Esophagus mucosa (tissue), 1 donor: ENCODE measurements around the gene DNAJA3. TPM values are rescaled to one million over a fixed set of nuclear protein-coding genes. Genes with fewer than 3 reads are reported as not detected.
A peak's percentile ranks its signal among the peaks of the same experiment; 100 is the strongest.

ENCODE experiments used
- ATAC-seq: fragments of 200-7000 bp; cut with Tn5 transposase; one replicate; pipeline ENCODE4 v1.9.1; 2020
- total RNA-seq: library from RNA; stranded (reverse); gene quantifications from one replicate; pipeline ENCODE4 v1.2.4, GENCODE V29; 2023
- donor health status: DM: yes; HTN: yes; CAD: no.

DNAJA3 gene
- total RNA-seq, 1 donor from 2014 or later, result 40.2 TPM

DNA sequence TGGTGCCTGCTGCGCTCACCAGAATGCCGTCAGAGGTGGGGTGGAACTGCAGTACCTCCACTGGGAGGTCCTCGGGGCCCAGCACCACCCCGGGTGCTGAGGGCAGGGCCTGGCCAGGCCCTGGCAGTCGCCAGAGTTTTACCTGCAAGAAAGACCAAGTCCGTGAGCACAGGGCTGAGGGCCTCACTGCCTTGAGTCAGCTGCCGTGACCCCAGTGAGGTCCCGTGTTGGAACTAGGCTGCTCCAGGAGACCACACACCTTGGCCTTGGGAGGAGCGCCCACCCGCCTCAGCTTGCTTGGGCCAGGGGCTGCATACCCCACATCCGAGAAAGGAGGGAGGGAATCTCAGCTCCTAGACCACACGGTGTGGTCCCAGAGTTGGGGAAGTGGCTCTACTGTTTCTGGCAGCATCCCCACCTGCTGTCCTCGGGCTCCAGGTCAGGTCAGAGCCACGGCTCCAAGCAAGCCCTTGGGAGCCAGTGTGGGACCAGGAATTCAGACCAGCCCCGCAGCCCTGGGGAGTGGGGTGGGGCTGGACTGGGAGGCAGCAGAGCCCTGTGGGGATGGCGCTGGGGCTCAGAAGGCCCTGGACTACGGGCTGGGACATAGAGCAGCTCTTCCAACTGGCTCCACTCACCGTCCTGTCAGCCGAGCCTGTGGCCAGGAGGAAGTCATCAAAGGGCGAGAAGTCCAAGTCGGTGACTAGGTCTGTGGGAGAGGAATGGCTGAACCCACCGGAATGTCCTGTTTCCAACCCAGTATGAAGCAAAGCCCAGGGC, 17.9 kb upstream of the DNAJA3 start:
- no peak for ATAC-seq

DNA sequence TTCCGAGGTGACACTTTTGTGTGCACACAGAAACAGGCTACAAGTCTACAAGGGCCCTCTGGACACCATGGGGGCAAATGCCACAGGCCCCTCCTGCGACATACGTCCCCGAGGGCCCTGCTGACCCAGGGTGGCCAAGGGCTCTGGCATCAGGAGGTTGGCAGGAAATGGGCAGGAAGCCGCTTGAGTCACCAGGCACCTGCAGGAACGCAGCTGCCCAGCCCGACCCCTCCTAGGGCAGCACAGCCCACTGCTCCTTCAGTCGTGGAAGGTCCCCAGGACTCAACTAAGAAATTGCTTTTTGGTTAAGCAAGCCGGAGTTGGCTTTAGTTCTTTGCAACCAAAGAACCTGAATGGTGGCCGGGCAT, 17.4 kb upstream of the DNAJA3 start:
- no peak for ATAC-seq

DNA sequence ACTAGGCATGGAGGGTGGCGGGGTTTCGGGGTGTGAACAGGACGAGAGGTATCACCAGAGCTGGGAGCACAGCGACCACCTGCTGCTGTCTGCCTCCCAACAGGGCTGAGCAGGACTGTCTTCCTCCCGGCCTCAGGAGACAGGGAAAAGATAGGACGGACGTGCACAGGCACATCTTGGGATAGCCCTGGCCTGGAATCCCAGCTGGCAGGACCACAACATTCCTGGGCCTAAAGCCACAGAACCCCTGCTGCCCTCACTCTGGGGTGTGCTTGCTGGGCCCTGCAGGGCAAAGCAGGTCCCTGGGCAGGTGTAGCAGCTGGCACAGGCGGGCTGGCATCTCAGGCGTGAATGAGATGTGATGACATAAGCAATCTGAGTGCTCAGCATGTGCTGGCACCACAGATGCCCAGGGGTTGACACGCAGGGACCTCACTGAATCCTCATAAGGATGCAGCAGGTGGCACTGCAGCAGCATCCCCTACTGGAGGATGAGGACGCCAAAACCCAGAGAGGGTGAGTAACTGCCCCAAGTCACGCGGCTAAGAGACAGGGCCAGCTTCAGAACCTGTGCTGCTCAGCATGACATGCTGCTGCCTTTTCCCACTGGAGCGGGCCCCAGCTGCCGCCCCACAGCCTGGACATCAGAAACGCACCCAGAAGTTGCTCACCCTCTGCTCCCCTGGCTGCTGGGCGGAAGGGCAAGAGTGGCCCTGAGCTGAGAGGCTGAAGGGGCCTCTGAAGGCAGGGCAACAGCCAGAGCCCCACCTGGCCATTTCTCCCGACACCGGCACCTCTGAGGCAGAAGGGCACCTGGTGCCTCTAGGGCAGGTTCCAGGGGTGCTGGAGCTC, 16.4 kb upstream of the DNAJA3 start:
- peak; percentile 69 for ATAC-seq

DNA sequence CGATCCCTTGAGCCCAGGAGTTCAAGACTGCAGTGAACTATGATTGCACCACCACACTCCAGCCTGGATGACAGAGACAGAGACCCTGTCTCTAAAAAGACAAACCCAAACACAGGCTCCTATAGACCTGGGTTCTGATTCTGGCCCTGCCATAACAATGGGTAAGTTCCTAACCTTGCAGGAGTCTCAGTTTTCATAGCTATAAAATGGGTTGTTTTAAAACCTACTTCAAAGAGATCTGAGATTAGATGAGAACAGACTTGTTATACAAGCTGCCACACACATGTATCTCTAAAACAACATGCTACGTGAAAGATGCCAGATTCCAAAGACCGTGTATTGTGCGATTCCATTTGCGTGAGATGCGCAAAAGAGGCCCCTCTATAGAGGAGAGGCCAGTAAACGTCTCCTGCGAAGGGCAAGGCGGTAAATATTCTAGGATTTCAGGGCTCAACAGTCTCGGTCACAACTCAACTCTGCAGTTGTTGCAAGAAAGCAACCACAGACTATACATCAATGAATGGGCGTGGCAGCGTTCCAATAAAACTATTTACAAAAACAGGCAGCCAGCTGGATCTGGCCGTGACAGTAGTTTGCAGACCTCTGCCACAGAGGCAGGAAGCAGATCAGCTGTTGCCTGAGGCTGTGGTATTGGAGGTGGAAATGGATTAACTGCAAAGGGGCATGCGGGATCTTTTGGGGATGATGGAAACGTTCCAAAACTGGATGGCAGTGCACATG, 15.2 kb upstream of the DNAJA3 start:
- no peak for ATAC-seq

DNA sequence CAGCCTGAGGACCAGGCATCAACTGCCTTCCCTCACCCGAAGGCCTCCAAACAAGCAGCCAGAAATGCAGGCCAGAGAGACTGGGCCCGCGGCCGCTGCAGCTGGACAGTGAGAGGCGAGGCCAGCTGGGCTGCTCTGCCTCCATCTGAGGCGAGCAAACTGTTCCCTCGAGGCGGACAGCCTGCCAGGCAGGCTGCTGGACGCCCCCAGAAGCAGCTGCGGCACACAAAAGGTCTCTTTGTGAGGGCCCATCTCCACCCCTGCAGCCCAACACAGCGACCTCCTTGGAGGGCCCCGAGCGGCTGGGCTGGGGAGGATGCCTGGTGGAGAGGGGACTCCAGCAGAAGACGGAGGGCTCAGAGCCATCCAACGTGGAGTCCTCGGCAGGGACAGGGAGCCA, 14.0 kb upstream of the DNAJA3 start:
- no peak for ATAC-seq

DNA sequence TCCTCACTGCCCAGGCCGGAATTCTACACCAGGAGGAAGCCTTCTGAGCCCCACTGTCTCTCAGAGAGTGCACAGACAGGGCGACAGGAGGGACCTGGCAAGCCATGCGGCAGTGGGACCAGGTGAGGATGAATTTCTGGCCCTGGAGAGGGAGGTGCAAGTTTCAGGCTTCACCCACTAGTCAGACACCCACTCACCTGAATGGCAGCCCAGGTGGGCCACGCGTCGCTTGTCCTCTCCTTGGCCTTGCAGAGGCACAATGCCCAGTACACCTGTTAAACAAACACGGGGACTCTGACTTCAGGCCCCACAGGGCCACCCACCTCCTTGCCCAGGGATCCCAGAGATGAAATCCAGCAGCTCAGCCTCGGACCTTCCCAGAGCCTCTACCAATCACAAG, 13.5 kb upstream of the DNAJA3 start:
- ATAC-seq, result no peak

DNA sequence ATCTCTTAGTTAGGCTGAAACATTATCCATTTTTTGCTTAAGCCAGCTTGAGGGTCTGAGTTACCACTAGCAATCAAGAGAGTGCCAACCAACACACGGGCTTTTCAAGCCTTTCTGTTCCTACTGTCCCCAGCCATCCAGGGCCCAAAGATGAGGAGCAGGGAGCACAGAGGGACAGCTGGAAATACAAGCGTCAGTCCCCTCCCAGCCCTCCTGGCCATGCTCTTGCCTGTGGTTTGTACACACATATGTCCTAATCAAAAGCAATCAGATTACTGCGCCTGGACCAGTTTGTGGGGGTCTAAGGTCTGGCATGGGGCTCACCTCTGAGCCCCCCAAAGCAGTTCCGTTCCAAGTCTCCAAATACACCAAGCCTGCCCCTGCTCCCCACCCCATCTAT, 12.8 kb upstream of the DNAJA3 start:
- no peak for ATAC-seq

DNA sequence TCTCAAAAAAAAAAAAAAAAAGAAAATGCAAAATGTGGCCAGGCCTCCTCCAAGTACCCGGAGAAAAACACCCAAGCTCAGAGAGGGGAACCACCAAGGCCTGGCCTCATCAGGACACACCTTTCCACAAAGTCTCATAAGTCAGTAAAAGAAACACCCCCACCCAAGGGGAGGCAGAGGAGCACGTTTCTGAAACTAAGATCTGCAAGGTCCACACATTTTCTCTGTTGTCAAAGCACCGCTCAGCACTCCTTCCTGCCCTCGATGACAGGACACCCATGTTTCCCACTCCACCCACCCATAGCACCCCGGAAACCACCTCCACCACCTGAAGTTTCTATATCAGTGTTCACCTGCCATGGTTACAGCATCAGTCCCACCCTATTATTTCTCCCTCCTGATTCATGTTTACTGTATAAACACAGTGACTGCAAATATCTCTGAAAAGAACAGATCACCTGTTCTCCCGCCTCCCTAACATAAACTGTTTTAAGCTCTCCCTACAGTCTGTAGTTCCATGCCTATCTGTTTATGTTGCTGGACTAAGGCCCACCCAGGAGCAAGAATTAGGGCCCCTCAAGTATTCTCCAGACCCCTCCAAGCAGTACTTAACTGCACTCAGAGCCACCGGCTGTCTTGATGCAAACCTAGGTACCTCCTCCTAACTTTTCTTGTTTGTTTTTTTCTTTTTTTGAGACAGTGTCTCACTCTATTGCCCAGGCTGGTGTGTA, 11.3 kb upstream of the DNAJA3 start:
- ATAC-seq, result no peak

DNA sequence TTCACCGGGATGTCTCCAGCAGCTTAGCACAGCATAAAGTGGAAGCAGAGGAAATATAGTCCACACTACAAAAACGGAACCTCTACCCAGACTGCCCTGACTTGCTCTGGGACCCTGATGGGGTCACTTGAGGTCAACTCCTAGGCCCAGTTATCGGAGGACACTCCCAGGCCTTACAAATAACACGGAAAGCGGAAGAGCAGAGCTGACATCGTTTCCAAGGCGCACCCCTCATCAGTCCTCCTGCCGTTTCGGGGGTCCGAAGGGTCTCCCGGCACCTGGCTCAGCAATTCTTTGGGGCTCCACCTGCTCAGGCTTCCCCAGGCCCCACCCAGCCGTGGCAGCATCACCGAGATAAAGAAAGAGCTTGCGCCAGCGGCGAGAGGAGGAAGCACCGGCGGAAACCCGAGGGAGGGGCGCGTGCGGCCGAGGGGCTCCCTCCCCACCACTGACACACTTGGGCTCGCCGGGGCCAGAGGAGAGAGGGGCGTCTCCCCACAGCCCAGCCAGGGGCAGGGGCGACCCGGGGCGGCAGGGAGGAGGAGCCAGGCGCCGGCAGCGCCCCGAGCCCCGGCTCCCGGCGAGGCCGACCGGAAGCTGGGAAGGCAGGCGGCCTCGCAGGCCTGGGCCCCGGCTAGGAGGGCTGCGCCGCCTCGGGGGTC, 10.0 kb upstream of the DNAJA3 start:
- ATAC-seq, result peak; percentile 25

DNA sequence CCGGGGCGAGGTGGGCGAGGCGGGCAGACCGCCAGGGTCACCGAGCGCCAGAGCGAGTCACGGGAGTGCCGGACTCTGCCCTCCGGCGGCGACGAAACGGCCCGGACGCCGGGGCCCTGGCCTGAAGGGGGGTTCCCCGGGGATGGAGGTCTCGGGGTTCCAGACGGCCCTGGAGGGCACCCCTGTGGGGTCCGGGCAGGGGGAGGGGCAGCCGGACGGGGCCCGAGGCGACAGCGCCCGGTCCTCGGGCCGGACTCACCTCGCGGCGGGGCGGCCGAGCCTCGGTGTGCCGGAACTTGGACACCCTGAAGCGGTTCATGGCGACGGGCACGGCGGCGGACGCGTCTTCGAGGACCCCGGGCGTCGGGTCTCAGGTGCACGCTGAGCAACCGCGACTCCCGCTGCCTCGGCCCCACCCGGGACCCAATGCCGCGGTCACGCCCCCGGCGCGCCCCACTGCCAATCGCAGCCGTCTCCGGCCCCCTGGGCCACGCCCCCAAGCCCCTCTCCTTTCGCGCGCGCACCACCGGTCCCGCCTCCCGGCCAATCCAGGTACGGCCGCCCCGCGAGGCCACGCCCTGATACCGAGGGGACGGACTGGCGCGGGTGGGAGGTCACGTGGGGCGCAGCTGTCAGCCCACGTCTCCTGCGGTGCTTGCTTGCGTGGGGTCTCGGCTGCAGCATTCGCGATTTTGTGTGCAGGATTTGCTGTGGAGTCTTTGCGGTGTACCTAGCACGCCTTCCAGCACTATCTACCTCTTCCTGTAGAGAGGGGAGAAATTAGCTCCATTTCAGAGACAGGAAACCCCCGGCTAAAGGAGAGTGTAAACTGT, 9.3 kb upstream of the DNAJA3 start, which contains the start of gene CORO7:
Gene CORO7 (minus strand): TSS at position 397 of the 833 bp plus-strand sequence. CDS start 78 bp downstream, at position 319.
- peak; percentile 95 for ATAC-seq

DNA sequence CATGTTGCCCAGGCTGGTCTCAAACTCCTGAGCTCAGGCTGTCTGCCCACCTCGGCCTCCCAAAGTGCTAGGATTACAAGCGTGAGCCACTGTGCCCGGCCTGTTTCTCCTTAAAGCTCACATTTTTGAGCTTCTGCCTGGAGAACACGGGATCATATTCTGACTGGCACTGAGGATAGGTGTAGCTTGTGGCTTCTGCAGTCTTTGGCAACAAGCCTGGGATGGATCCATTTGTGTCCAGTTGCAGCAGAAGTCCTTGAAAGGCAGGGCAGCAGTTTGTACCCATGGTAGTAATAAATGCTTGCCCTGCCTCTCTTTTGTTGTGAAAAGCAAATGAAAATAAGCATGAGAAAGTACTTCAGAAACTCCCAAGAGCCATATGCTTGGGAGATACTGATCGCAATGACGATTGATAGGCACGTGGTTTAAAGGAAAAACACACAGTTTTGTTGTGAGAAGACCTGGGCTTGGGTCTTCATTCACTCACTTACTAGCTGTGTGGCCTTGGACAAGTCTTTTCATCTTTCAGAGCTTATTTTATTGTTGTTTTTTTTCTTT, 6.2 kb upstream of the DNAJA3 start:
- ATAC-seq, result no peak

DNA sequence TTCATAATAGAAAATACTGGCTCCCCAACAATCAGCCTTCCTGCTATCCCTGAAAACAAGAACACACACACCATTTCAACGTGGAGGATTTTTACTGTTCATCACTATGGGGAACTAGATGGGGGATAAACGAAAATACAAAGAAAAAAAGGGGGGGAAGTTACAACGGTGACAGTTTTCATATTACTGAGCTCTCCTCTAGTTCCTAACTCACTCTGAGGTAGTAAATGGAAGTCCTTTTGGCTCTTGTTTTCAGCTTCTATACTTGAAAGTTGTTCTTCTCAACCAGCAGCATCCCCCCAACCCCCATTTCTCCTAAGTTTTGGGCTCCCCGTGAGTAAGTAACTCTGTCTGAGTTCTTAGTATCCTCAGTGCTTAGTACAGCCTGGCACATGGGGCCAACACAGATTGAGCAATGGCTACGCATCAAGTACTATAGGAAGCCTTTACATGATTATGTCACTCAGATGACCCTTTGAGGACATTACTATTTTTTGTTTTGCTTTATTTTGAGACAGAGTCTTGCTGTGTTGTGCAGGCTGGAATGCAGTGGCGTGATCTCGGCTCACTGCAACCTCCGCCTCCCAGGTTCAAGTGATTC, 5.1 kb upstream of the DNAJA3 start:
- no peak for ATAC-seq

DNA sequence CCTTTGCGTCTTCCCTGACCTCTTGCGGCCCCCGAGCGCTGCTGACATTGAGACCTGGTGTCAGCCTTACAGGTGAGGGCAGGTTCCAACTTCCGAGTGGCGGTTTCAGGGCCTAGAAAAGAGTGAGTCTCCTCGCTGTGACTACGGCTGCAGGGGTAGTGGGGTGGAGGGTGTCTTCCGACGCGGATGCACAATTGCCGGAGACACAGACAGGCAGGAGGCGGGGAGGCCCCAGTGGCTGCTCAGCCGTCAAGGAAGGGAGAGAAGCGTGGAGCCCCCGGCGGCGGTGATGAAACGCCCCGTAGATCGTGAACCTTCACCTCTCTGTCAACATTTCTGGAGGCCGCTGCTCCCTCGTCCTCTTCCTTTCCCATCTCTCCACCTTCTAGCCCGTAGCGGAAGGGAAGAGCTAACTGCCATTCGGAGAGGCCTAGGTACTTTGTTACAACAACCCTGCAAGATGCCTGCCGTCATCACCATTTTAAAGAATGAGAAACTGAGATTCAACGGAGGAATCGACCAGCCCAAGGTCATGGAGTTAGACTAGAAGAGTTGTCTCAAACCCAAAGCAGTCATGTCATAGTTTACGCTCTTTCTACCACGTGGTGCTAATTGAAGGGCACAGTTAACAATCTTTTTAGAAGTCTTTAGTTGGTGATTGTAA, 485 bp downstream of the DNAJA3 start:
- peak; percentile 33 for ATAC-seq

DNA sequence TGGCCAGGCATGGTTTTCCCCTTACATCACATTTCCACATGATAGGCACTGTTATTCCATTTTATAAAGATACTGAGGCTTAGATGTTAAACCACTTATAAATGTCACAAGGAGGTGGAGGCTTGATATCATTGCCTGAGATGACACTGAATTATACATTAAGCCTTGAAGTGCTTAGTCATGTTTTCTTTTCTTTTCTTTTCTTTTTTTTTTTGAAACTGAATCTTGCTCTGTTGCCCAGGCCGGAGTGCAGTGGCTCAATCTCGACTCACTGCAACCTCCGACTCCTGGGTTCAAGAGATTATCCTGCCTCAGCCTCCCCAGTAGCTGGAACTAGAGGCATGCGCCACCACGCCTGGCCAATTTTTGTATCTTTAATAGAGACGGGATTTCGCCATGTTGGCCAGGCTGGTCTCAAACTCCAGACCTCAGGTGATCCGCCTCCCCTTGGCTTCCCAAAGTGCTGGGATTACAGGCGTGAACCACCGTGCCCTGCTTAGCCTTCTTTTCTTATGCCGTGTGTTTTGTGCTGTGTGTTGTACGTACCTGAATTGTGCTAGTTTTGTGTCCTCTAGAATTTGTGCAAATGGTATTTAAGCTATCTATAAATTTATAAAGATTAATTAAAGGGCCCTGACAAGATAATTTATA, 1.2 kb downstream of the DNAJA3 start:
- ATAC-seq, result no peak

DNA sequence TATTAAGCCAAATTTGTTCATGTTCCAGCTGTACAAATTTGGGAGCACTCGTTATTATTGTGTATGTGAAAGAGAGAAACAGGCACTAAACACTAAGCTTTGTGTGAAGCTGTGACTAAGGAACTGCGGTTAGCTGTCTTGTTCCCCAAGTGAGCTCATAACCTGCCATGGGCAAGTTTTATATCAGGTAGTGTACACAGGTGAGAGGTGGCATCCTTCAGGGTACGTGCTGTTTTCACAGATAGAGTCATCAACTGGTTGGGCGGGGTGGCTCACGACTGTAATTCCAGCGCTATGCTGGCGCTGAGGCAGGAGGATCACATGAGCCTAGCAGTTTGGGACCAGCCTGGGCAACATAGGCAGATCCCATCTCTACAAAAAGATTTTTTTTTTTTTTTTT, 2.8 kb downstream of the DNAJA3 start:
- ATAC-seq, result peak; percentile 85

DNA sequence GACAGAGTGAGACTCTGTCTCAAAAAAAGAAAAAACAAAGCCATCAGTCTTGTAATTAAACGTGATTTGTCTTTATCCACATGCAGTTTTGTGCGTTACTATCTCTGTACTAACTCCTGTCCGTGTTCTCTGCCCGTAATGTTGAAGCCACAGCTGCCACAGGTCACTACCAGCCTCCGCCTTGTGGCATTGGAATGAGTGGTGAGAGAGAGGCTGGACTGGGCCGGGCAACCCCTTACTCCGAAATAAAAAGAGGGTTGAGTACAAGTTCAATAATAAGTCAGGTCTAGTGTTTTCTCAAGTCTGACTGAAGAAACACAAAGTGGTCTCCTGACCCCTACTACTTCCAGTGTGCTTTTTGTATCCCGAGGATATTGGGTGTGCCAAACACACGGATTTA, 5.4 kb downstream of the DNAJA3 start:
- no peak for ATAC-seq

DNA sequence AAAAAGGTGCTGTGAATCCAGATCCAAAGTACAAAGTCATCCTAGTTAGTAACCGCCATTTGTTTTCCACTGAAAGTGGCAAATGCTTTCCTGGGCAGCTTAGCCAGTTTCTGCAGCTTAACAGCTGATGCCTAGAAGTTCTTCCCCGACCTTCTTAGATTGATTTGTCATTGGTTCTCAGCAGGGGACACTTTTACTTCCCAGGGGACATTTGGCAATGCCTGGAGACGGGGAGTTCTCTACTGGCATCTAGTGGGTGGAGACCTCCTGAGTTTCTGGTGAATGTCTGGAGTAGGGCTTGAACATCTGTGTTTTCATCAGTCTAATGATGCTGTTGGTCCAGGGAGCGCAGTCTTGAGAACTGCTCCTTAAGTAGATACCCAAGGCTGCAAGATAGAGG, 7.6 kb downstream of the DNAJA3 start:
- no peak for ATAC-seq

DNA sequence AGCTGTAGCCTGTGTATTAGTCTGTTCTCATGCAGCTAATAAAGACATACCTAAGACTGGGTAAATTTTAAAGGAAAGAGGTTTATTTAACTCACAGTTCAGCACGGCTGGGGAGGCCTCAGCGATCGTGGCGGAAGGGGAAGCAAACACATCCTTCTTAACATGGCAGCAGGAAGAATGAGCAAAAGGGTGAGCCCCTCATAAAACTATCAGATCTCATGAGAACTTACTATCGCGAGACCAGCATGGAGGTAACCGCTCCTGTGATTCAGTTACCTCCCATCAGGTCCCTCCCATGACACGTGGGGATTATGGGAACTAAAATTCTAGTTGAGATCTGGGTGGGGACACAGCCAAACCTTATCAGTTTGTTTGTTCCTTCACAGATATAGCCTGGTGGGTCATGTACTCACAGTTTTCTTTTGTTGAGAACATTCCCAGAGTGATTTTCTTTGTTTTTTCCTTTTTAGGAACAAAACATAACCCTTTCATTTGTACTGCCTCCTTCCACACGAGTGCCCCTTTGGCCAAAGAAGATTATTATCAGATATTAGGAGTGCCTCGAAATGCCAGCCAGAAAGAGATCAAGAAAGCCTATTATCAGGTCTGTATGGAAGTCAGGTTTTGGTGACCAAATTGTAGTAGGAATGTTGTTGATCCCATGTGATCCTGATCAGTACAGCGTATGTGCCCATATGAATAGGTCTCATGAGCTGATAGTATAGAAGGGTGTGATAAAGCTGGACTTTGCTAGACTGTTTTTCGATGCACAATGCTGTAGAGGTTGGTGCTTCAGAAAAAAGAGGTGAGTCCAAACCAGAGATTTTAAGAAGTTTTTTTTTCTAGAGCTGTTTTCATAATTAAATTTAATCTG, 8.5 kb downstream of the DNAJA3 start:
- ATAC-seq, result no peak
